Erythroblast (primary cell): Measurements from ENCODE around the gene NTHL1.

Experiments
- GATA1 ChIP-seq: IDR thresholded peaks from 2 replicates; pipeline ENCODE4 v1.6.1; 2011; ENCODE audit warnings: low read depth, mild to moderate bottlenecking, control low read depth, low read length, moderate library complexity
- POLR2A ChIP-seq: IDR thresholded peaks from 2 replicates; pipeline ENCODE4 v1.6.1; 2011; ENCODE audit warnings: mild to moderate bottlenecking, low read length

- TF ChIP-seq POLR2A (no peak), GATA1 (no peak)
Measured at GRCh38 chr16:2070576-2071453, 23.2 kb upstream of the NTHL1 start.
